GM12878 (cell line): ENCODE results near the gene RPL5. TPM values are rescaled to one million over a fixed set of nuclear protein-coding genes. Genes with fewer than 3 reads are reported as not detected.

ENCODE experiments used
- BMI1 ChIP-seq: fragments of 450-650 bp; IDR thresholded peaks from 2 replicates; pipeline ENCODE4 v1.6.1; 2016; ENCODE audit warnings: mild to moderate bottlenecking, moderate library complexity, borderline replicate concordance
- CHD2 ChIP-seq: IDR thresholded peaks from 2 replicates; pipeline ENCODE4 v1.6.1; 2011; ENCODE audit warnings: low read depth, low read length, improper control_type of control experiment, borderline replicate concordance
- EGR1 ChIP-seq, 2 experiments: IDR thresholded peaks; 1 replicate in 1 of 2; 2 replicates in 1 of 2; pipeline ENCODE4 v1.6.1; 2011 to 2012; ENCODE audit warnings: low read depth in 2 of 2, low read length in 2 of 2, borderline replicate concordance in 1 of 2, mild to moderate bottlenecking in 1 of 2, moderate library complexity in 1 of 2
- ESRRA ChIP-seq: IDR thresholded peaks from 2 replicates; pipeline ENCODE4 v1.6.1; 2012; ENCODE audit warnings: mild to moderate bottlenecking, low read length, improper control_type of control experiment
- FOS ChIP-seq: IDR thresholded peaks from 3 replicates; pipeline ENCODE4 v1.6.1; 2011; ENCODE audit warnings: borderline replicate concordance; ENCODE audit not compliant: insufficient read length; ENCODE audit errors: extremely low read depth
- HCFC1 ChIP-seq: fragments of 150-350 bp; IDR thresholded peaks from 2 replicates; pipeline ENCODE4 v1.6.1; 2014; ENCODE audit warnings: low read length
- HDGF ChIP-seq: fragments of 450-650 bp; IDR thresholded peaks from 2 replicates; pipeline ENCODE4 v1.6.1; 2016; ENCODE audit warnings: antibody characterized with exemption
- JUNB ChIP-seq: IDR thresholded peaks from 2 replicates; pipeline ENCODE4 v1.6.1; 2016; ENCODE audit warnings: antibody characterized with exemption, mild to moderate bottlenecking
- KAT2A ChIP-seq: conservative IDR thresholded peaks from 2 replicates; pipeline ENCODE4 v1.6.1; 2011; ENCODE audit warnings: low read depth, low read length; ENCODE audit not compliant: control insufficient read depth
- MTA2 ChIP-seq: fragments of 450-650 bp; IDR thresholded peaks from 2 replicates; pipeline ENCODE4 v1.6.1; 2016; ENCODE audit warnings: low read depth, mild to moderate bottlenecking, moderate library complexity
- MTA3 ChIP-seq: IDR thresholded peaks from 2 replicates; pipeline ENCODE4 v1.6.1; 2012; ENCODE audit warnings: low read length, inconsistent platforms, borderline replicate concordance
- NBN ChIP-seq: fragments of 450-650 bp; IDR thresholded peaks from 2 replicates; pipeline ENCODE4 v1.6.1; 2016
- NFIC ChIP-seq: IDR thresholded peaks from 2 replicates; pipeline ENCODE4 v1.6.1; 2012; ENCODE audit warnings: low read depth, mild to moderate bottlenecking, inconsistent platforms, low read length, moderate library complexity
- NFXL1 ChIP-seq: fragments of 450-650 bp; IDR thresholded peaks from 2 replicates; pipeline ENCODE4 v1.6.1; 2017; ENCODE audit warnings: antibody characterized with exemption, mild to moderate bottlenecking, borderline replicate concordance
- NRF1 ChIP-seq: conservative IDR thresholded peaks from 2 replicates; pipeline ENCODE4 v1.6.1; 2011; ENCODE audit warnings: mild to moderate bottlenecking, low read depth, low read length, improper control_type of control experiment
- STAT3 ChIP-seq: IDR thresholded peaks from 2 replicates; pipeline ENCODE4 v1.6.1; 2011; ENCODE audit warnings: low read depth, low read length, improper control_type of control experiment
- TARDBP ChIP-seq: IDR thresholded peaks from 2 replicates; pipeline ENCODE4 v1.6.1; 2016; ENCODE audit warnings: borderline replicate concordance
- ZNF217 ChIP-seq: fragments of 450-650 bp; IDR thresholded peaks from 2 replicates; pipeline ENCODE4 v1.6.1; 2017; ENCODE audit warnings: antibody characterized with exemption, mild to moderate bottlenecking
- polyA plus RNA-seq, 11 experiments: library from polyadenylated mRNA; depleted of rRNA in 4 of 11; unstranded in 6 of 11; stranded (reverse) in 5 of 11; fragments of >200 nt; fragmentation: Nextera tagmentation in 4 of 11; fragmentation: Illumina TruSeq in 1 of 11; extraction: Ambion mirVana in 4 of 11; extraction: Trizol in 1 of 11; gene quantifications; 1 replicate in 1 of 11; 2 replicates in 10 of 11; pipeline versions ENCODE4 v1.2.1 to v1.2.3, GENCODE V29; 2011 to 2016; ENCODE audit warnings: inconsistent platforms in 2 of 11, missing spikeins in 2 of 11, low read depth in 1 of 11
- total RNA-seq, 4 experiments: library from RNA; depleted of rRNA in 3 of 4; stranded (reverse); fragments of >200 nt in 3 of 4; fragmentation: Illumina TruSeq in 1 of 4; extraction: Trizol in 1 of 4; gene quantifications; 2 replicates each; pipeline versions ENCODE4 v1.2.1 to v1.2.3, GENCODE V29; 2013 to 2021
- TF ChIP-seq, protein P1 (sequence below), 3 experiments: IDR thresholded peaks in 2 of 3; conservative IDR thresholded peaks in 1 of 3; 2 replicates each; pipeline ENCODE4 v1.5.1; 2011; ENCODE audit warnings: low read depth in 3 of 3, low read length in 3 of 3, mild to moderate bottlenecking in 3 of 3, control low read depth in 2 of 3, moderate library complexity in 2 of 3, inconsistent platforms in 1 of 3, mixed read lengths in 1 of 3; ENCODE audit not compliant: control insufficient read depth in 2 of 3, insufficient read depth in 1 of 3; ENCODE audit errors: extremely low read depth in 1 of 3
- TF ChIP-seq, protein P2 (sequence below): fragments of 150-350 bp; IDR thresholded peaks from 2 replicates; pipeline ENCODE4 v1.6.1; 2016; ENCODE audit warnings: low read depth, low read length
- TF ChIP-seq, protein P3 (sequence below): fragments of 450-650 bp; IDR thresholded peaks from 2 replicates; pipeline ENCODE4 v1.6.1; 2017; ENCODE audit warnings: mild to moderate bottlenecking, moderate library complexity

RPL5 gene
- total and polyA plus RNA-seq, 10 of the 15 experiments (the other 5 are each of a cell fraction or from before 2014, with no cell fraction given): 1,685 to 6,047 (median 2,601) TPM

DNA sequence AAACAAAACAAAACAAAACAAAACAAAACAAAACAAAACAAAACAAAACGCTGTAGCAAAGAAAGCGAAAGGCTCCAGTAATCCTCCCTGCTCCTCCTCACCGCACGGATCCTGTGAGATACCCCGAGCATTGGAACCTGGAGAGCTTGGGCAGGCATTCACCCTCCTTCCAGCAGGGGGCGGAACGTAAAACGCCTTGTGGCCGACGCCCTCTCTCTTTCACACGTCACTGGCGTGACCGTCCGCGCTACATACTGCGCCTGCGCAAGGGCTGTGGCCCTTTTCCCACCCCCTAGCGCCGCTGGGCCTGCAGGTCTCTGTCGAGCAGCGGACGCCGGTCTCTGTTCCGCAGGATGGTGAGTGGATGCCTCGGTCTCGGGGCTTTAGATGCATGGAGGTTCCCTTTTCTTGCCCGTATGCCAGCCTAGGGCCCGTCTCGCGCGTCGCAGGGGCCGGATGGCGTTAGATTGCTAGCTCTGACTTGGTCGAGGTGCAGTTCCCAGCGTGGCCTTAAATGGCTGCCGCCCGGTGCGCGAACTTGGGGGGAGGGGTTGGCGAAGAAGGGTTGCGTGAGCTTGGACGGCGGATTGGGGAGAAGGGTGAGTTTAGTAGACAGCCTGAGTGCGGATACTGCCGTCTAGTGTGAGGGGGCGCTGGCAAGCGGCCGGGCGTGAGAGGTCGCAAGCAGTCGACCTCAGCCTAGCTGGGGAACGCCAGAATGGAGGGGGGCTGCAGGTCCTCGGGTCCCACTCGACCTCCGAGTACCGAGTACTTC, at the start of gene RPL5 (continued):
- no peak; the same call in 1 of the 2 replicates for TF ChIP-seq MTA3
- no peak for TF ChIP-seq JUNB
- peak; percentile 67 for TF ChIP-seq HCFC1
- peak; percentile 87; the same call in 1 of the 2 replicates for TF ChIP-seq HDGF
- TF ChIP-seq, protein P1, sequence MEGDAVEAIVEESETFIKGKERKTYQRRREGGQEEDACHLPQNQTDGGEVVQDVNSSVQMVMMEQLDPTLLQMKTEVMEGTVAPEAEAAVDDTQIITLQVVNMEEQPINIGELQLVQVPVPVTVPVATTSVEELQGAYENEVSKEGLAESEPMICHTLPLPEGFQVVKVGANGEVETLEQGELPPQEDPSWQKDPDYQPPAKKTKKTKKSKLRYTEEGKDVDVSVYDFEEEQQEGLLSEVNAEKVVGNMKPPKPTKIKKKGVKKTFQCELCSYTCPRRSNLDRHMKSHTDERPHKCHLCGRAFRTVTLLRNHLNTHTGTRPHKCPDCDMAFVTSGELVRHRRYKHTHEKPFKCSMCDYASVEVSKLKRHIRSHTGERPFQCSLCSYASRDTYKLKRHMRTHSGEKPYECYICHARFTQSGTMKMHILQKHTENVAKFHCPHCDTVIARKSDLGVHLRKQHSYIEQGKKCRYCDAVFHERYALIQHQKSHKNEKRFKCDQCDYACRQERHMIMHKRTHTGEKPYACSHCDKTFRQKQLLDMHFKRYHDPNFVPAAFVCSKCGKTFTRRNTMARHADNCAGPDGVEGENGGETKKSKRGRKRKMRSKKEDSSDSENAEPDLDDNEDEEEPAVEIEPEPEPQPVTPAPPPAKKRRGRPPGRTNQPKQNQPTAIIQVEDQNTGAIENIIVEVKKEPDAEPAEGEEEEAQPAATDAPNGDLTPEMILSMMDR (IDR thresholded peaks at IDR 0.05 in 2 of 3, conservative IDR thresholded peaks at IDR 0.05 in 1 of 3; ENCODE audit: control insufficient read depth in 2 of 3, extremely low read depth in 1 of 3, insufficient read depth in 1 of 3, low read depth in 3 of 3, low read length in 3 of 3): peak; percentile 95 to 99 (median 99); a peak in 5 of 6 replicates
- 0 out of 2 replicates have a peak, but pooled peaks have one; percentile 42 for TF ChIP-seq ZNF217
- 0 out of 2 replicates have a peak, but pooled peaks have one; percentile 83 for TF ChIP-seq ESRRA
- TF ChIP-seq KAT2A: peak; percentile 91
- TF ChIP-seq, protein P2, sequence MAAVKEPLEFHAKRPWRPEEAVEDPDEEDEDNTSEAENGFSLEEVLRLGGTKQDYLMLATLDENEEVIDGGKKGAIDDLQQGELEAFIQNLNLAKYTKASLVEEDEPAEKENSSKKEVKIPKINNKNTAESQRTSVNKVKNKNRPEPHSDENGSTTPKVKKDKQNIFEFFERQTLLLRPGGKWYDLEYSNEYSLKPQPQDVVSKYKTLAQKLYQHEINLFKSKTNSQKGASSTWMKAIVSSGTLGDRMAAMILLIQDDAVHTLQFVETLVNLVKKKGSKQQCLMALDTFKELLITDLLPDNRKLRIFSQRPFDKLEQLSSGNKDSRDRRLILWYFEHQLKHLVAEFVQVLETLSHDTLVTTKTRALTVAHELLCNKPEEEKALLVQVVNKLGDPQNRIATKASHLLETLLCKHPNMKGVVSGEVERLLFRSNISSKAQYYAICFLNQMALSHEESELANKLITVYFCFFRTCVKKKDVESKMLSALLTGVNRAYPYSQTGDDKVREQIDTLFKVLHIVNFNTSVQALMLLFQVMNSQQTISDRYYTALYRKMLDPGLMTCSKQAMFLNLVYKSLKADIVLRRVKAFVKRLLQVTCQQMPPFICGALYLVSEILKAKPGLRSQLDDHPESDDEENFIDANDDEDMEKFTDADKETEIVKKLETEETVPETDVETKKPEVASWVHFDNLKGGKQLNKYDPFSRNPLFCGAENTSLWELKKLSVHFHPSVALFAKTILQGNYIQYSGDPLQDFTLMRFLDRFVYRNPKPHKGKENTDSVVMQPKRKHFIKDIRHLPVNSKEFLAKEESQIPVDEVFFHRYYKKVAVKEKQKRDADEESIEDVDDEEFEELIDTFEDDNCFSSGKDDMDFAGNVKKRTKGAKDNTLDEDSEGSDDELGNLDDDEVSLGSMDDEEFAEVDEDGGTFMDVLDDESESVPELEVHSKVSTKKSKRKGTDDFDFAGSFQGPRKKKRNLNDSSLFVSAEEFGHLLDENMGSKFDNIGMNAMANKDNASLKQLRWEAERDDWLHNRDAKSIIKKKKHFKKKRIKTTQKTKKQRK: no peak
- no peak for TF ChIP-seq NFXL1
- peak; percentile 66 for TF ChIP-seq NRF1
- TF ChIP-seq BMI1: no peak
- peak; percentile 34 to 51; a peak in 2 of 3 replicates for TF ChIP-seq EGR1 (IDR thresholded peaks at IDR 0.05; ENCODE audit: borderline replicate concordance in 1 of 2, low read depth in 2 of 2, low read length in 2 of 2)
- no peak; the same call in 1 of the 2 replicates for TF ChIP-seq CHD2
- no peak for TF ChIP-seq FOS
- TF ChIP-seq NFIC: peak; percentile 41; the same call in 1 of the 2 replicates
- peak; percentile 46 for TF ChIP-seq TARDBP
- TF ChIP-seq STAT3: no peak
- TF ChIP-seq, protein P3, sequence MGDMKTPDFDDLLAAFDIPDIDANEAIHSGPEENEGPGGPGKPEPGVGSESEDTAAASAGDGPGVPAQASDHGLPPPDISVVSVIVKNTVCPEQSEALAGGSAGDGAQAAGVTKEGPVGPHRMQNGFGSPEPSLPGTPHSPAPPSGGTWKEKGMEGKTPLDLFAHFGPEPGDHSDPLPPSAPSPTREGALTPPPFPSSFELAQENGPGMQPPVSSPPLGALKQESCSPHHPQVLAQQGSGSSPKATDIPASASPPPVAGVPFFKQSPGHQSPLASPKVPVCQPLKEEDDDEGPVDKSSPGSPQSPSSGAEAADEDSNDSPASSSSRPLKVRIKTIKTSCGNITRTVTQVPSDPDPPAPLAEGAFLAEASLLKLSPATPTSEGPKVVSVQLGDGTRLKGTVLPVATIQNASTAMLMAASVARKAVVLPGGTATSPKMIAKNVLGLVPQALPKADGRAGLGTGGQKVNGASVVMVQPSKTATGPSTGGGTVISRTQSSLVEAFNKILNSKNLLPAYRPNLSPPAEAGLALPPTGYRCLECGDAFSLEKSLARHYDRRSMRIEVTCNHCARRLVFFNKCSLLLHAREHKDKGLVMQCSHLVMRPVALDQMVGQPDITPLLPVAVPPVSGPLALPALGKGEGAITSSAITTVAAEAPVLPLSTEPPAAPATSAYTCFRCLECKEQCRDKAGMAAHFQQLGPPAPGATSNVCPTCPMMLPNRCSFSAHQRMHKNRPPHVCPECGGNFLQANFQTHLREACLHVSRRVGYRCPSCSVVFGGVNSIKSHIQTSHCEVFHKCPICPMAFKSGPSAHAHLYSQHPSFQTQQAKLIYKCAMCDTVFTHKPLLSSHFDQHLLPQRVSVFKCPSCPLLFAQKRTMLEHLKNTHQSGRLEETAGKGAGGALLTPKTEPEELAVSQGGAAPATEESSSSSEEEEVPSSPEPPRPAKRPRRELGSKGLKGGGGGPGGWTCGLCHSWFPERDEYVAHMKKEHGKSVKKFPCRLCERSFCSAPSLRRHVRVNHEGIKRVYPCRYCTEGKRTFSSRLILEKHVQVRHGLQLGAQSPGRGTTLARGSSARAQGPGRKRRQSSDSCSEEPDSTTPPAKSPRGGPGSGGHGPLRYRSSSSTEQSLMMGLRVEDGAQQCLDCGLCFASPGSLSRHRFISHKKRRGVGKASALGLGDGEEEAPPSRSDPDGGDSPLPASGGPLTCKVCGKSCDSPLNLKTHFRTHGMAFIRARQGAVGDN: peak; percentile 95
- TF ChIP-seq NBN: peak; percentile 99
- peak; percentile 70; the same call in 1 of the 2 replicates for TF ChIP-seq MTA2
